AG04450 (cell line): Measurements from ENCODE around the gene SLC16A6. TPM values are rescaled to one million over a fixed set of nuclear protein-coding genes. Genes with fewer than 3 reads are reported as not detected.

Experiments used
- CTCF ChIA-PET: fragments of 300-600, 350-600 bp; formaldehyde crosslinking; extraction: SDS; loops from one replicate; lab custom pipeline; 2022; ENCODE audit warnings: antibody characterized with exemption, inconsistent platforms; lab: Charles Lee
- POLR2A ChIA-PET: fragments of 350-600 bp; formaldehyde crosslinking; extraction: SDS; loops from one replicate; lab custom pipeline; 2021; ENCODE audit warnings: antibody characterized with exemption, inconsistent platforms; lab: Yijun Ruan, JAX
- DNase-seq: peaks from one replicate; pipeline ENCODE4 v3.0.0-alpha.2; 2011; ENCODE audit warnings: low read depth, low spot score
- H3K27ac ChIP-seq: one replicate; pipeline ENCODE4 v1.5.1; 2012; ENCODE audit warnings: low read depth, low read length, control low read depth
- H3K27me3 ChIP-seq: one replicate; pipeline ENCODE4 v1.6.0; 2012; ENCODE audit warnings: low read length; ENCODE audit not compliant: control insufficient read depth, insufficient read depth
- H3K4me3 ChIP-seq: 2 replicates; pipeline ENCODE4 v1.5.1; 2011; ENCODE audit warnings: mild to moderate bottlenecking, low read depth, low read length, control low read depth
- H3K9me3 ChIP-seq: 2 replicates; pipeline ENCODE4 v1.5.1; 2012; ENCODE audit warnings: low read length; ENCODE audit not compliant: control insufficient read depth, insufficient read depth
- polyA plus RNA-seq: library from polyadenylated mRNA; depleted of rRNA; stranded (reverse); fragments of >200 nt; gene quantifications from 2 replicates; pipeline ENCODE4 v1.2.3, GENCODE V29; 2011
- TF ChIP-seq, protein P1 (sequence below): IDR thresholded peaks from 2 replicates; pipeline ENCODE4 v1.5.1; 2011; ENCODE audit warnings: low read depth, low read length, control low read depth, inconsistent platforms

Gene SLC16A6
- polyA plus RNA-seq, 1 experiment = 1.2 TPM

- no peak for DNase-seq
- Histone ChIP-seq H3K9me3 (no peaks in the 10 kb centered on the region), H3K27ac (no peak overlapping the region), H3K4me3 (no peak overlapping the region), H3K27me3 (peaks cover 10% of the 10 kb centered on the region)
- ChIA-PET POLR2A (no interaction called here), CTCF (interaction anchor here (1.1 kb wide), 1 partner anchor 99 kb away, joined by 5 read pairs; no protein-coding TSS in a partner anchor)
- TF ChIP-seq, protein P1, sequence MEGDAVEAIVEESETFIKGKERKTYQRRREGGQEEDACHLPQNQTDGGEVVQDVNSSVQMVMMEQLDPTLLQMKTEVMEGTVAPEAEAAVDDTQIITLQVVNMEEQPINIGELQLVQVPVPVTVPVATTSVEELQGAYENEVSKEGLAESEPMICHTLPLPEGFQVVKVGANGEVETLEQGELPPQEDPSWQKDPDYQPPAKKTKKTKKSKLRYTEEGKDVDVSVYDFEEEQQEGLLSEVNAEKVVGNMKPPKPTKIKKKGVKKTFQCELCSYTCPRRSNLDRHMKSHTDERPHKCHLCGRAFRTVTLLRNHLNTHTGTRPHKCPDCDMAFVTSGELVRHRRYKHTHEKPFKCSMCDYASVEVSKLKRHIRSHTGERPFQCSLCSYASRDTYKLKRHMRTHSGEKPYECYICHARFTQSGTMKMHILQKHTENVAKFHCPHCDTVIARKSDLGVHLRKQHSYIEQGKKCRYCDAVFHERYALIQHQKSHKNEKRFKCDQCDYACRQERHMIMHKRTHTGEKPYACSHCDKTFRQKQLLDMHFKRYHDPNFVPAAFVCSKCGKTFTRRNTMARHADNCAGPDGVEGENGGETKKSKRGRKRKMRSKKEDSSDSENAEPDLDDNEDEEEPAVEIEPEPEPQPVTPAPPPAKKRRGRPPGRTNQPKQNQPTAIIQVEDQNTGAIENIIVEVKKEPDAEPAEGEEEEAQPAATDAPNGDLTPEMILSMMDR = no peak
Observed at GRCh38 chr17:68299817-68300216, 8.9 kb upstream of the SLC16A6 start.

DNA sequence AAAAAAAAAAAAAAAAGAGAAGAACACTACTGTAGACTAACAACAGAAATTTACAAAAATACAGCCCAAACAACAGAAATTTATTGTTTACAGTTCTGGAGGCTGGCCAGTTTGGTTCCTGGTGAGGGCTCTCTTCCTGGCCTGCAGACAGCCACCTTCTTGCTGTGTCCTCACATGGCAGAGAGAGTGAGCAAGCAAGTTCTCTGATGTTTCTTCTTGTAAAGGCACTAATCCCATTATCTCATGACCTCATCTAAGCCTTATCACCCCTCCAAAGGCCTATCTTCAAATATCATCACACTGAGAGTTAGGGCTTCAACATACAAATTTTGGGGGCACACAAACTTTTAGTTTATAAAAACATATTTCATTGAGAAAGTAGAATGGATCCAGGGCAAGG is 7.7 kb upstream of the SLC16A6 start:
- H3K27ac ChIP-seq = no peak overlapping the region
- no peak overlapping the region for H3K4me3 ChIP-seq
- no peaks in the 10 kb centered on the region for H3K9me3 ChIP-seq
- ChIA-PET CTCF (no interaction called here), POLR2A (no interaction called here)
- no peak for DNase-seq
- peaks cover 12% of the 10 kb centered on the region for H3K27me3 ChIP-seq
- TF ChIP-seq, protein P1 = no peak

GRCh38 chr17:68297195-68297594 is 6.3 kb upstream of the SLC16A6 start:
- CTCF ChIA-PET = no interaction called here

DNA sequence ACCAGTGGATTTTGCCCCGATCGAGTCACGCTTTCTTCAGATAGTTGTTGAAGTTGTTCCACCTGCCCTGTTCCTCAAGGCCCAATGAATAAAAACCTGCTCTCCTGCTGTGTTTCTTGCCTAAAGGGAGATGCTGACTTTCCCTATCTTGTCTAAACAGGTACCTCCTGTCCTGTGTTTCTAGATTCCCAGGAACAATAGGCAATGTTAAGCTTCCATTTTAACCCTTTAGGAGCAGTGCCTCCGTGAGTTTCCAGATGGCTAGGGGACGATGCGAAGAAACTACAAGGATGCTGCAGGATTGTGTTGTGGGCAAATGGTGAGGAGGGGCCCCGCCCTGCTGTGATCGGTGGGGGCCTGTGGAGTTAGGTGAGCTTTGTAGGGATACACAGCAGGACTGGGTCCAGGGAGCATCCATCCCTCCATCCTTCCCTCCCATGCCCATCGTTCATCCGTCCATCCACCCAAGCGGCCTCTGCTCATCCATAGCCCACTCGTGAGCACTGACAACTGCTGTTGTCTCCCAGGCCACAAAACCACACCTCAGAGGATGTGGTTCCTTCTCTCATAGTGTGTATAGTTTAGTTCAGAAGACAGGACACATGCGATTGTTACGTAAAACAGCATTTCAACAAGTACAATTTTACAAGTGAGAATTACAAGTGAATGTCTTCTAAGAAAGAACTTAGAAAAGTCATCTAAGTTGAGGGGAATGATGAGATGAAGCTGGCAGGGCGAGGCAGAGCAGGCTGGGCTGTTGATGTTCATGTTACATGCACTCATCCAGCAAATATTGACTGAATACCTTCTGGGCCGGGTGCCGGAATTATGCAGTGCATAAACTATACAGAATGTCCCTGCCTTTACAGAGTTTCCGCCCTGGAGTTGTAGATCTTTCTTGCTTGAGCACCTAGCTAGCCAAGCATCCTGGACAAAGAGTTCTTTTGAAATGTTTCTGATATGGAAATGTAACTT is 5.6 kb upstream of the SLC16A6 start:
- H3K27ac ChIP-seq = no peak overlapping the region
- peaks cover 15% of the 10 kb centered on the region for H3K27me3 ChIP-seq
- POLR2A ChIA-PET = no interaction called here
- H3K9me3 ChIP-seq = no peaks in the 10 kb centered on the region
- no peak for DNase-seq
- no peak overlapping the region for H3K4me3 ChIP-seq
- TF ChIP-seq, protein P1 = no peak
- CTCF ChIA-PET = no interaction called here

More at GRCh38 chr17:68297195-68297594, 6.3 kb upstream of the SLC16A6 start:
- H3K27me3 ChIP-seq = peaks cover 17% of the 10 kb centered on the region
- no peaks in the 10 kb centered on the region for H3K9me3 ChIP-seq
- H3K4me3 ChIP-seq = no peak overlapping the region
- no peak for DNase-seq
- H3K27ac ChIP-seq = no peak overlapping the region
- POLR2A ChIA-PET = no interaction called here
- TF ChIP-seq, protein P1 = no peak

- CTCF ChIA-PET = no interaction called here
- TF ChIP-seq, protein P1 = no peak
- no peaks in the 10 kb centered on the region; the same call in 1 of the 2 replicates for H3K9me3 ChIP-seq
- POLR2A ChIA-PET = no interaction called here
- H3K4me3 ChIP-seq = no peak overlapping the region
- H3K27ac ChIP-seq = no peak overlapping the region
- DNase-seq = no peak
- peaks cover 22% of the 10 kb centered on the region for H3K27me3 ChIP-seq
Observed at GRCh38 chr17:68295086-68295485, 4.2 kb upstream of the SLC16A6 start.
